ENCODE data around the gene PDIK1L. TPM values are rescaled to one million over a fixed set of nuclear protein-coding genes. Genes with fewer than 3 reads are reported as not detected.

The PDIK1L gene
- total RNA-seq, 1 donor from 2014 or later = 22.8 TPM

DNA sequence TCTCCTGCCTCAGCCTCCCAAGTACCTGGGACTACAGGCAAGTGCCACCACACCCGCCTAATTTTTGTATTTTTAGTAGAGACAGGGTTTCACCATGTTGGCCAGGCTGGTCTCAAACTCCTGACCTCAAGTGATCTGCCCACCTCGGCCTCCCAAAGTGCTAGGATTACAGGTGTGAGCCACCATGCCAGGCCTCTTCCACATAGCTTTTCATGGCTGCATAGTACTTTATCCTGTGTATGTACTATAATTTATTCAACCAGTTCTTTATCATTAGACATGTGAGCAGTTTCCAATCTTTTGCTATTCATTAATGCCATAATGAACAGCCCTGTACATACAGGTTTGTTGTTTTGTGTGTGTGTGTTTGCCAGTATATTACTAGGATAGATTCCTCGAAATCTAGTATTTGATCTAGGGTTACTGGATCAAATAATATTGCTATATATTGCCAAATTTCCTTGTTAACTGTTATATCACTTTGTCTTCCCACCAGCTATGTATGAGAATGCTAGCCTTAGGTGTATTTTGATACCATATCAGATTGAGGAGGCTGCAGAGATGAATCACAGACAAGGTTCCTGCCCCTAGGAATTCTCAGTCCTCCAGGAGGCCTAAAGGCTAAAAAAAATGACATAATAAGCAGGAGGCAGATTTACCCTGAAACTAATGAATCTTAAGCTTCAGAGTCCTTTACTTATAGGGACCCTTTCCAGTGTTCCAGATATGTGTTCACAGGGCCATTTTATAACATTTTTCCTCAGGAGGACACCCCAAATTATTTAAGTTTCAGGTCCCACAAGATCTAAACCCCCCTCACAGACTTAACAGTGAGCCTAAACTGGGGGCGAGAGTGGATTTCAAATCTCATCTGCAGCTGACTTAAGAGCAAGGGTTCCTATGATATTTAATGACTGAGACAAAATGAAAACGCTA, 2.1 kb upstream of the PDIK1L start:
- H3K9me3 Mint-ChIP-seq = no peaks in the 10 kb centered on the region
- no peak overlapping the region for H3K27ac Mint-ChIP-seq (ENCODE audit: unreplicated experiment)
- H3K36me3 Mint-ChIP-seq (ENCODE audit: low read depth) = no peaks in the 10 kb centered on the region
- no peak for DNase-seq (ENCODE audit: low read depth, low spot score)
- TF ChIP-seq, protein P1, sequence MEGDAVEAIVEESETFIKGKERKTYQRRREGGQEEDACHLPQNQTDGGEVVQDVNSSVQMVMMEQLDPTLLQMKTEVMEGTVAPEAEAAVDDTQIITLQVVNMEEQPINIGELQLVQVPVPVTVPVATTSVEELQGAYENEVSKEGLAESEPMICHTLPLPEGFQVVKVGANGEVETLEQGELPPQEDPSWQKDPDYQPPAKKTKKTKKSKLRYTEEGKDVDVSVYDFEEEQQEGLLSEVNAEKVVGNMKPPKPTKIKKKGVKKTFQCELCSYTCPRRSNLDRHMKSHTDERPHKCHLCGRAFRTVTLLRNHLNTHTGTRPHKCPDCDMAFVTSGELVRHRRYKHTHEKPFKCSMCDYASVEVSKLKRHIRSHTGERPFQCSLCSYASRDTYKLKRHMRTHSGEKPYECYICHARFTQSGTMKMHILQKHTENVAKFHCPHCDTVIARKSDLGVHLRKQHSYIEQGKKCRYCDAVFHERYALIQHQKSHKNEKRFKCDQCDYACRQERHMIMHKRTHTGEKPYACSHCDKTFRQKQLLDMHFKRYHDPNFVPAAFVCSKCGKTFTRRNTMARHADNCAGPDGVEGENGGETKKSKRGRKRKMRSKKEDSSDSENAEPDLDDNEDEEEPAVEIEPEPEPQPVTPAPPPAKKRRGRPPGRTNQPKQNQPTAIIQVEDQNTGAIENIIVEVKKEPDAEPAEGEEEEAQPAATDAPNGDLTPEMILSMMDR (conservative IDR thresholded peaks at IDR 0.05) = no peak
- peaks cover 36% of the 10 kb centered on the region for H3K4me1 Mint-ChIP-seq
- H3K27me3 Mint-ChIP-seq (ENCODE audit: low read depth) = no peaks in the 10 kb centered on the region
- H3K4me3 Mint-ChIP-seq = peak overlapping the region; percentile 97

DNA sequence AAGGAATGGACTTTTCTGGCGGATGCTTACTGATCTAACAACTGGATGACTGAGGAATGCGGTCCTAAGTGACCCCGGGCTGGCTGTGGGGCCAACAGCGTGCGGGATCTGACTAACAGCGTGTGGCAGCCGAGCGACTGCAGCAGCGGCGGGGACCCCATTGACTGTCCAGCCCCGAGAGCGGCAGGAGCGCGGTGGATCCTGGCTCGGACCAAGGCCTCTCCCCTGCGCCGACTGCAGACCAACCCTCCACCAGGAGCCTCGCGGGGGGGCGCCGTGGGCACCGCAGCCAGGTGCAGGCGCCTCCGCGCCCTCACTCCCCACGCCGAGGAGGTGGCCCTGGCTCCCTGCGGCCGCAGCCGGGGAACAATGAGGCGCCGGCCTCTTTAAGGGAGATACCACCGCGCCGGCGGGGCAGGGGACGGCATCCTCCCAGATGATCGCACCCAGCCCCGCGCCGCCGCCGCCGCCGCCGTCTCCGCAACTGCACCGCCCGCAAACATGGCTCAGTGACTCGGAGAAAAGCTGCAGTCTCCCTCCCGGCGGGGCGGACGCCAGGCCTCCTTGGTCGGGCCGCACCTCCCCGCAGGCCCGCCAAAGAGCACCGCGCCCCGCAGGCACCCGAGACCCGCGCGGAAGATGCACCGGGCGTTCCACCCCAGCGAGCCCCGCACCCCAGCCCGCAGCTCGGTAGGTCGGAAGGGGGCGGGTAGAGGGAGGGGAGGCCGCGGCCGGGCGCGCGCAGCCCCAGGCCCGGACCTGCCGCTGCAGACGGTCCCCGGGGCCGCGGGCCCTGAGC, 694 bp upstream of the PDIK1L start:
- H3K36me3 Mint-ChIP-seq (ENCODE audit: low read depth) = no peaks in the 10 kb centered on the region
- H3K27ac Mint-ChIP-seq (ENCODE audit: unreplicated experiment) = peak overlapping the region; percentile 87
- peaks cover 29% of the 10 kb centered on the region for H3K4me1 Mint-ChIP-seq
- DNase-seq (ENCODE audit: low read depth, low spot score) = peak; percentile 72
- H3K9me3 Mint-ChIP-seq = no peaks in the 10 kb centered on the region
- H3K27me3 Mint-ChIP-seq (ENCODE audit: low read depth) = no peaks in the 10 kb centered on the region
- peak overlapping the region; percentile 97 for H3K4me3 Mint-ChIP-seq
- TF ChIP-seq, protein P1 (conservative IDR thresholded peaks at IDR 0.05) = no peak

DNA sequence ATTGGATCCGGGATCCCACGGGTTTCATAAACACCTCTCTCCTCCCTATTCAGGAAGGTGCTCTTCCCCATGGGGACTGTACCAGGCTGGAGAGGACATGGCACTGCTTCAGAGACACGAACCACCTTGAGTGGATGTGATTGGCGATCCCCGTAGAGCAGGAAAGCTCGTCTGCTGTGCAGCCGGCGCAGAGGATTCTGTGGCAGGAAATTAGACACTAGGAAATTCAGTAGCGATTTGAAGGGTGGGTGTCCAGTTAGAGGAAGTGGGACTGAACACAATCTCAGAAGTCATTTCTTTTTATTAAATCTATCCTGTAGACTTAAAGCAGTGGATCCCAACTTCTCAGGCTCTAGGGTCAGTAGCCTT, 767 bp downstream of the PDIK1L start:
- H3K4me3 Mint-ChIP-seq = peak overlapping the region; percentile 95
- peak overlapping the region; percentile 86 for H3K27ac Mint-ChIP-seq (ENCODE audit: unreplicated experiment)
- H3K4me1 Mint-ChIP-seq = peaks cover 29% of the 10 kb centered on the region
- no peaks in the 10 kb centered on the region for H3K27me3 Mint-ChIP-seq (ENCODE audit: low read depth)
- no peak for DNase-seq (ENCODE audit: low read depth, low spot score)
- no peaks in the 10 kb centered on the region for H3K36me3 Mint-ChIP-seq (ENCODE audit: low read depth)
- no peaks in the 10 kb centered on the region for H3K9me3 Mint-ChIP-seq
- TF ChIP-seq, protein P1 (conservative IDR thresholded peaks at IDR 0.05) = no peak

DNA sequence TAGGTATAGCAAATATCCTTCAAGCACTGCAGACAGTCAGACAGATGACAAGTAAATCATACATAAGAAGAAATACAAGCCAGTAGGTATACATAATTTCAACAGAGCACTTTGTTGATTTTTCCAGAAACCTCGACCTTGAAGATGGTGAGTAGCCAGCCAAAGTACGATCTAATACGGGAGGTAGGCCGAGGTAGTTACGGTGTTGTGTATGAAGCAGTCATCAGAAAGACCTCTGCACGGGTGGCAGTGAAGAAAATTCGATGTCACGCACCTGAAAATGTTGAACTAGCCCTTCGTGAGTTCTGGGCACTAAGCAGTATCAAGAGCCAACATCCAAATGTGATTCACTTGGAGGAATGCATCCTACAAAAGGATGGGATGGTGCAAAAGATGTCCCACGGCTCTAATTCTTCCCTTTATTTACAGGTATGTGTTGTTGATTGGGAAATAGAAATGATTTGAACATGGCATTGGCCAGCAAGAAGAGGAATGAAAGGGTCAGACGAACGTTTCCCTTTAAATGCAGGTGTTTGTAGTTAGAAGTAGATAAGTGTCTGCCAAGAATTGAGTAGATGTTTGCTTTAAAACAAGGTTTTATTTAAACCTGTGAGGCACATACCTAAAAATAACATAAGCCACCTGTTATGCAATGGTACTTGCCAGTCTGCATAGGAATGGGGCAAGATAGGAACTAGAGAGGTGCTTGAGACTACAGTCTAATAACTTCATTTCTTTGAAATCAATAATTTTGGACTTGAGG, 2.7 kb downstream of the PDIK1L start:
- H3K4me3 Mint-ChIP-seq = peak overlapping the region; percentile 75
- TF ChIP-seq, protein P1 (conservative IDR thresholded peaks at IDR 0.05) = no peak

More for the DNA sequence above, 2.7 kb downstream of the PDIK1L start:
- Mint-ChIP-seq H3K36me3 (ENCODE audit: low read depth) (no peaks in the 10 kb centered on the region), H3K9me3 (no peaks in the 10 kb centered on the region), H3K27ac (ENCODE audit: unreplicated experiment) (no peak overlapping the region), H3K27me3 (ENCODE audit: low read depth) (no peaks in the 10 kb centered on the region), H3K4me1 (peaks cover 29% of the 10 kb centered on the region)
- DNase-seq (ENCODE audit: low read depth, low spot score) = no peak

Measured in neural crest cell (in vitro differentiated cells).